WTC11 (cell line): Measurements from ENCODE around the gene PAX9. TPM values are rescaled to one million over a fixed set of nuclear protein-coding genes. Genes with fewer than 3 reads are reported as not detected.

Experiments used
- ATAC-seq: fragments of 200-7000 bp; cut with Tn5 transposase; 2 replicates; pipeline ENCODE4 v1.10.0; 2021; ENCODE audit warnings: mild to moderate bottlenecking, moderate library complexity
- CTCF ChIA-PET: fragments of 300-600 bp; sonication (Branson Sonifier 250); formaldehyde crosslinking; loops from one replicate; lab custom pipeline; 2021; ENCODE audit warnings: antibody characterized with exemption; lab: Charles Lee
- POLR2A ChIA-PET: fragments of 350-600 bp; sonication (Branson Sonifier 250); formaldehyde crosslinking; loops from one replicate; lab custom pipeline; 2021; ENCODE audit warnings: antibody characterized with exemption; lab: Charles Lee
- DNase-seq: peaks from one replicate; pipeline ENCODE4 v3.0.0; 2021; ENCODE audit warnings: low spot score
- H3K27ac Mint-ChIP-seq: 2 replicates; pipeline ENCODE4 v1.8.0; 2021; ENCODE audit warnings: mixed read lengths
- H3K27me3 Mint-ChIP-seq: 2 replicates; pipeline ENCODE4 v1.8.0; 2021; ENCODE audit warnings: low read depth, mild to moderate bottlenecking, moderate library complexity, mixed read lengths
- H3K36me3 Mint-ChIP-seq: 2 replicates; pipeline ENCODE4 v1.8.0; 2021; ENCODE audit warnings: mixed read lengths
- H3K4me1 Mint-ChIP-seq: 2 replicates; pipeline ENCODE4 v1.8.0; 2022; ENCODE audit warnings: mixed read lengths
- H3K4me3 Mint-ChIP-seq: 2 replicates; pipeline ENCODE4 v1.8.0; 2021; ENCODE audit warnings: mild to moderate bottlenecking, moderate library complexity, mixed read lengths
- H3K9me3 Mint-ChIP-seq: 2 replicates; pipeline ENCODE4 v1.8.0; 2021; ENCODE audit warnings: mixed read lengths
- AFF4 ChIP-seq: sonication (generic); formaldehyde crosslinking; IDR thresholded peaks from 2 replicates; pipeline ENCODE4 v1.8.1; 2023; ENCODE audit warnings: mild to moderate bottlenecking, missing genetic modification reagents, borderline replicate concordance
- AR ChIP-seq: fragments of 250-450 bp; sonication (Bioruptor Pico); IDR thresholded peaks from 2 replicates; pipeline ENCODE4 v1.9.0; 2021; ENCODE audit warnings: mild to moderate bottlenecking
- ETV6 ChIP-seq: sonication (generic); formaldehyde crosslinking; IDR thresholded peaks from 2 replicates; pipeline ENCODE4 v1.8.1; 2022; ENCODE audit warnings: mild to moderate bottlenecking, missing genetic modification reagents
- FOXK1 ChIP-seq: sonication (generic); formaldehyde crosslinking; IDR thresholded peaks from 2 replicates; pipeline ENCODE4 v1.8.0; 2022; ENCODE audit warnings: mild to moderate bottlenecking, moderate library complexity, missing genetic modification reagents
- HMGXB4 ChIP-seq: sonication (generic); formaldehyde crosslinking; IDR thresholded peaks from 2 replicates; pipeline ENCODE4 v1.8.1; 2023; ENCODE audit warnings: mild to moderate bottlenecking, moderate library complexity, missing genetic modification reagents
- IRF1 ChIP-seq: sonication (generic); formaldehyde crosslinking; IDR thresholded peaks from 2 replicates; pipeline ENCODE4 v1.8.0; 2023; ENCODE audit warnings: missing genetic modification reagents
- NFE2L1 ChIP-seq: sonication (generic); formaldehyde crosslinking; IDR thresholded peaks from 2 replicates; pipeline ENCODE4 v1.8.1; 2023; ENCODE audit warnings: missing genetic modification reagents
- PRDM15 ChIP-seq: sonication (generic); formaldehyde crosslinking; IDR thresholded peaks from 2 replicates; pipeline ENCODE4 v1.8.0; 2022; ENCODE audit warnings: missing genetic modification reagents
- PRRX2 ChIP-seq: fragments of 250-450 bp; sonication (Bioruptor Pico); IDR thresholded peaks from 2 replicates; pipeline ENCODE4 v1.8.0; 2021; ENCODE audit warnings: mild to moderate bottlenecking
- RORB ChIP-seq: fragments of 250-450 bp; sonication (Bioruptor Pico); IDR thresholded peaks from 2 replicates; pipeline ENCODE4 v1.9.0; 2021; ENCODE audit warnings: mild to moderate bottlenecking
- SMAD4 ChIP-seq: sonication (generic); formaldehyde crosslinking; IDR thresholded peaks from 2 replicates; pipeline ENCODE4 v1.8.0; 2022; ENCODE audit warnings: mild to moderate bottlenecking, missing genetic modification reagents
- STAT6 ChIP-seq: sonication (generic); formaldehyde crosslinking; conservative IDR thresholded peaks from 2 replicates; pipeline ENCODE4 v1.8.1; 2023; ENCODE audit warnings: mild to moderate bottlenecking, low read depth, missing genetic modification reagents, moderate library complexity
- ZBTB21 ChIP-seq: sonication (generic); formaldehyde crosslinking; IDR thresholded peaks from 2 replicates; pipeline ENCODE4 v1.8.1; 2023; ENCODE audit warnings: mild to moderate bottlenecking, missing genetic modification reagents, borderline replicate concordance
- ZBTB43 ChIP-seq: sonication (generic); formaldehyde crosslinking; IDR thresholded peaks from 2 replicates; pipeline ENCODE4 v1.8.1; 2023; ENCODE audit warnings: mild to moderate bottlenecking, missing genetic modification reagents
- ZNF416 ChIP-seq: fragments of 250-450 bp; sonication (Bioruptor Pico); IDR thresholded peaks from 2 replicates; pipeline ENCODE4 v1.9.0; 2021; ENCODE audit warnings: mild to moderate bottlenecking, inconsistent platforms
- ZSCAN18 ChIP-seq: fragments of 250-450 bp; sonication (Bioruptor Pico); IDR thresholded peaks from 2 replicates; pipeline ENCODE4 v2.1.2; 2022; ENCODE audit warnings: mild to moderate bottlenecking, moderate library complexity
- total RNA-seq: library from RNA; stranded (reverse); gene quantifications from 3 replicates; pipeline ENCODE4 v1.2.3, GENCODE V29; 2021

PAX9 gene
- total RNA-seq, 1 experiment from 2014 or later = not detected

- ChIA-PET POLR2A (no interaction called here), CTCF (no interaction called here)
- peaks cover 29% of the 10 kb centered on the region for H3K4me1 Mint-ChIP-seq
- no peak overlapping the region for H3K27ac Mint-ChIP-seq
- H3K36me3 Mint-ChIP-seq = no peaks in the 10 kb centered on the region
- ATAC-seq = no peak
- H3K9me3 Mint-ChIP-seq = no peaks in the 10 kb centered on the region
- no peak overlapping the region for H3K4me3 Mint-ChIP-seq
- no peak for TF ChIP-seq RORB (CRISPR knock-in tag)
- TF ChIP-seq PRRX2 (CRISPR knock-in tag) = no peak
- TF ChIP-seq ZNF416 (CRISPR knock-in tag) = no peak
- no peak for DNase-seq
- peaks cover 38% of the 10 kb centered on the region for H3K27me3 Mint-ChIP-seq
Measured at GRCh38 chr14:36674659-36675058, 13.0 kb downstream of the PAX9 start.

- Mint-ChIP-seq H3K27ac (no peak overlapping the region), H3K4me1 (peaks cover 34% of the 10 kb centered on the region), H3K27me3 (peaks cover 29% of the 10 kb centered on the region), H3K4me3 (no peak overlapping the region), H3K9me3 (no peaks in the 10 kb centered on the region), H3K36me3 (no peaks in the 10 kb centered on the region)
- ChIA-PET CTCF (interaction anchor here (1.0 to 1.6 kb wide), 3 partner anchors 9 to 122 kb away, joined by 3 to 6 read pairs (median 5); no protein-coding TSS in a partner anchor), POLR2A (interaction anchor here (1.4 kb wide), 1 partner anchor 9 kb away, joined by 4 read pairs; no protein-coding TSS in a partner anchor)
- ATAC-seq = no peak
- no peak for DNase-seq
- TF ChIP-seq HMGXB4 (CRISPR knock-in tag) (no peak), SMAD4 (no peak), NFE2L1 (CRISPR knock-in tag) (no peak), ETV6 (CRISPR knock-in tag) (no peak), ZBTB21 (CRISPR knock-in tag) (no peak), AFF4 (no peak), ZBTB43 (no peak), IRF1 (no peak), STAT6 (no peak), FOXK1 (CRISPR knock-in tag) (no peak), ZNF416 (CRISPR knock-in tag) (no peak), AR (no peak), PRDM15 (CRISPR knock-in tag) (no peak), ZSCAN18 (no peak)
Measured at GRCh38 chr14:36675581-36675980, 13.9 kb downstream of the PAX9 start.
